ENCODE measurements around the gene ZNF107. TPM values are rescaled to one million over a fixed set of nuclear protein-coding genes. Genes with fewer than 3 reads are reported as not detected.

ZNF107 gene
- total and polyA plus RNA-seq, 2 experiments from 2014 or later, result 14.8 to 55.3 TPM

- Mint-ChIP-seq H3K27ac (no peak overlapping the region), H3K4me3 (no peak overlapping the region), H3K4me1 (no peaks in the 10 kb centered on the region), H3K36me3 (ENCODE audit: low read depth) (peaks cover 14% of the 10 kb centered on the region), H3K9me3 (peaks cover 58% of the 10 kb centered on the region), H3K27me3 (ENCODE audit: insufficient read depth, low read depth, poor library complexity) (peaks cover 3% of the 10 kb centered on the region)
- no peaks in the 10 kb centered on the region for H3K36me3 ChIP-seq (ENCODE audit: insufficient read depth)
- DNase-seq (ENCODE audit: low spot score) (no peak), ATAC-seq (no peak)
- H3K4me2 ChIP-seq, result no peak overlapping the region
- H4K20me1 ChIP-seq (replicated peaks; ENCODE audit: insufficient read depth), result no peaks in the 10 kb centered on the region
- no peaks in the 10 kb centered on the region for H3K9me2 ChIP-seq (ENCODE audit: insufficient read depth)
- no peak overlapping the region for H2AFZ ChIP-seq
- no peaks in the 10 kb centered on the region for H3F3A ChIP-seq (replicated peaks; ENCODE audit: low read depth)
- no peaks in the 10 kb centered on the region for H3K27me3 ChIP-seq (ENCODE audit: insufficient read depth)
- no peaks in the 10 kb centered on the region for H3K79me2 ChIP-seq (replicated peaks; ENCODE audit: insufficient read depth)
- H3K4me1 ChIP-seq (ENCODE audit: insufficient read depth), result no peaks in the 10 kb centered on the region
- H3K4me3 ChIP-seq, result no peak overlapping the region
- TF ChIP-seq POLR2AphosphoS5 (IDR thresholded peaks at IDR 0.05; ENCODE audit: low read depth) (no peak), ZNF114 (CRISPR knock-in tag; IDR thresholded peaks at IDR 0.05) (no peak), STAT1 (IDR thresholded peaks at IDR 0.05; ENCODE audit: unreplicated experiment) (no peak), ZNF331 (CRISPR knock-in tag; IDR thresholded peaks at IDR 0.05; ENCODE audit: low read depth) (no peak), ETS1 (IDR thresholded peaks at IDR 0.05) (no peak), EZH2phosphoT487 (IDR thresholded peaks at IDR 0.05; ENCODE audit: unreplicated experiment) (no peak), EZH2 (IDR thresholded peaks at IDR 0.05; ENCODE audit: low read depth, unreplicated experiment) (no peak), ZNF462 (CRISPR knock-in tag; IDR thresholded peaks at IDR 0.05) (no peak), CREB1 (CRISPR knock-in tag; IDR thresholded peaks at IDR 0.05; ENCODE audit: low read depth) (no peak), CTCF (conservative IDR thresholded peaks at IDR 0.05; ENCODE audit: low read depth in 2 of 2) (no peak)
- TF ChIP-seq, protein P1, sequence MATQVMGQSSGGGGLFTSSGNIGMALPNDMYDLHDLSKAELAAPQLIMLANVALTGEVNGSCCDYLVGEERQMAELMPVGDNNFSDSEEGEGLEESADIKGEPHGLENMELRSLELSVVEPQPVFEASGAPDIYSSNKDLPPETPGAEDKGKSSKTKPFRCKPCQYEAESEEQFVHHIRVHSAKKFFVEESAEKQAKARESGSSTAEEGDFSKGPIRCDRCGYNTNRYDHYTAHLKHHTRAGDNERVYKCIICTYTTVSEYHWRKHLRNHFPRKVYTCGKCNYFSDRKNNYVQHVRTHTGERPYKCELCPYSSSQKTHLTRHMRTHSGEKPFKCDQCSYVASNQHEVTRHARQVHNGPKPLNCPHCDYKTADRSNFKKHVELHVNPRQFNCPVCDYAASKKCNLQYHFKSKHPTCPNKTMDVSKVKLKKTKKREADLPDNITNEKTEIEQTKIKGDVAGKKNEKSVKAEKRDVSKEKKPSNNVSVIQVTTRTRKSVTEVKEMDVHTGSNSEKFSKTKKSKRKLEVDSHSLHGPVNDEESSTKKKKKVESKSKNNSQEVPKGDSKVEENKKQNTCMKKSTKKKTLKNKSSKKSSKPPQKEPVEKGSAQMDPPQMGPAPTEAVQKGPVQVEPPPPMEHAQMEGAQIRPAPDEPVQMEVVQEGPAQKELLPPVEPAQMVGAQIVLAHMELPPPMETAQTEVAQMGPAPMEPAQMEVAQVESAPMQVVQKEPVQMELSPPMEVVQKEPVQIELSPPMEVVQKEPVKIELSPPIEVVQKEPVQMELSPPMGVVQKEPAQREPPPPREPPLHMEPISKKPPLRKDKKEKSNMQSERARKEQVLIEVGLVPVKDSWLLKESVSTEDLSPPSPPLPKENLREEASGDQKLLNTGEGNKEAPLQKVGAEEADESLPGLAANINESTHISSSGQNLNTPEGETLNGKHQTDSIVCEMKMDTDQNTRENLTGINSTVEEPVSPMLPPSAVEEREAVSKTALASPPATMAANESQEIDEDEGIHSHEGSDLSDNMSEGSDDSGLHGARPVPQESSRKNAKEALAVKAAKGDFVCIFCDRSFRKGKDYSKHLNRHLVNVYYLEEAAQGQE (IDR thresholded peaks at IDR 0.05; ENCODE audit: unreplicated experiment), result no peak
- no peak overlapping the region for H3K27ac ChIP-seq (ENCODE audit: low read depth)
Measured at GRCh38 chr7:64642046-64642445, 23.9 kb upstream of the ZNF107 start.
